NCI-H774 (cell line): ENCODE measurements around the gene ERBB2.
"Not testable (repeated sequence)": the region's sequence is repeated elsewhere in the genome, so short reads cannot be mapped to it uniquely, and the experiment has no call there.

Experiments
- DNase-seq: peaks from one replicate; lab custom pipeline; 2025; lab: John Stamatoyannopoulos, UW

The ERBB2 gene

GRCh38 chr17:39745335-39746144 is 45.7 kb downstream of the ERBB2 start:
- no peak for DNase-seq

DNA sequence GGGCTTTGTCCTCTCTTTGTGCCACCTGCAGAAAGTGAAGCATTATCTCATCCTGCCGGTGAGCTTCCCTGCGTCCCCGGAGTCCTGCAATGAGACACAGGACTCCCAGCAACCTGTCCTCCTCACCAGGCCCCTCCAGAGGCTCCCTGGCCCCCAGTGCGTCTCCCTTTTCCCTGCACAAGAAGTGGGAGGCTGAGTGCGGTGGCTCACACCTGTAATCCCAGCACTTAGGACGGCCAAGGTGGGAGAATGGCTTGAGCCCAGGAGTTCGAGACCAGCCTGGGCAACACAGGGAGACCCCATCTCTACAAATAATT is 46.2 kb downstream of the ERBB2 start:
- no peak for DNase-seq

DNA sequence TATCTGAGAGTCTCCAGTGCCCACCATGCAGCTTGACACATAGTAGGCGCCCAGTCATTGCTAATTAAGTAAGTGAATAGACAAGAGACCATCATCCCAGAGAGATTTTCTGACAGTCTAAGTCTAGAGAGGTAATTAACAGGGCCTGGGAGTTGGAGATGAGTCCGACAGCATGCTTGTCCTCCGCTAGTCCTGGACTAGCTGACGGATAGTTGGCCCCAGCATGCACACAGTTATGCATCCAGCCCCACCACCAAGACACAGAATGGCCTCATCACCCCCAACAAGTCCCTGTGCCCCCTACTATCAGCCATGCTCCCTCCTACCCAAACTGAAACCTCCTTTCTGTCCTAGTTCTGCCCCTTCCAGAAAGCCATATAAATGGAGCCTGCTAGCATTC is 47.9 kb downstream of the ERBB2 start:
- DNase-seq, result no peak

- DNase-seq, result not testable (repeated sequence)
These were observed 48.7 kb downstream of the ERBB2 start for GRCh38 chr17:39748444-39749034.

- DNase-seq, result no peak
These were observed 50.5 kb downstream of the ERBB2 start for GRCh38 chr17:39750131-39751015.

- no peak for DNase-seq
These were observed 51.2 kb downstream of the ERBB2 start for GRCh38 chr17:39751016-39751543.

DNA sequence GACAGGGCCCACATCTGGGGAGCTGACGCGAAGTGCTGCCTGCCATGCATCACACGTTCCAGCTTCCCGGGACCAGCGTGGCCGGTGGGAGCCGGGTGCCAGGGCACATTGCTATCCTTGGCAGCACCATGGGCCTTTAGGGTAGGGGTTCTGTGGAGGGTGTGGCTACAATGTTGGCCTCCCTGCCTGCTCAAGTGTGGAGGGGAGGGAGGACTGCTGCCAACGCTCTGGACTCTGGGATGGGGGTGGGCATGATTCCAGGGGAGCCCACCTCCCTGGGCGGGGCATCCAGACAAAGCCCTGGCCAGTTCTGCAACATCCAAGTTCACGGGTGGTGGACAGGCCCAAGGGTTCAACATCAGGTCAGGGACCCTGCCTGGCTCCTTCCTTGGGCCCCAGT is 51.8 kb downstream of the ERBB2 start:
- no peak for DNase-seq

DNA sequence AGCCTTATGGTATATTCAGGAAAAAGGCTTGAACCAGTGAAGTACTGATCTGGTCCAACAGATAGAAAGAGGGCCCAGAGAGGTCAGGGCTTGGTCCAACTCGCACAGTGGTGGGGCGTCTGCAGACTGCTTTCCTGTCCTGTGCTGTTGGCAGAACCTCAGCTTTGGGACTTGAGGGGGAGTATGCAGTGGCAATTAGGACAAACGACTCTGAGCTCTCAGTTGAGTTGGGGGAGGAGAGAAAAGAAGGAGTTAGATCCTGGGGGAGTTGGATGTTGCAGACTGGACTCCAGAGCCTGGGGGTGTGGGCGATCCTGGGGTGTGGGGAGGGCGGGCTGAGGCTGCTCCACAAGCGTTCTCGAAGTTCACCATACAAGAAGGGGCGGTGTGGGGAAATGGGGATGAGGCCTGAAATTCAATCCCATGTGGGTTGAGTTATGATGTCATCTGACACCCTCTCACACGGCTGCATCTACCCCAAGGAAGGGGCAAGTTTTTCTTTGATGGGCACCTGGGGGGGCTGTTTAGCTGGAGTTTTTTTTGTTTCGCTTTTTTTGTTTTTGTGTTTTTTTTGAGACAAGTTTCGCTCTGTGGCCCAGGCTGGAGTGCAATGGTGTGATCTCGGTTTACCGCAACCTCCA is 52.5 kb downstream of the ERBB2 start:
- DNase-seq, result no peak

DNA sequence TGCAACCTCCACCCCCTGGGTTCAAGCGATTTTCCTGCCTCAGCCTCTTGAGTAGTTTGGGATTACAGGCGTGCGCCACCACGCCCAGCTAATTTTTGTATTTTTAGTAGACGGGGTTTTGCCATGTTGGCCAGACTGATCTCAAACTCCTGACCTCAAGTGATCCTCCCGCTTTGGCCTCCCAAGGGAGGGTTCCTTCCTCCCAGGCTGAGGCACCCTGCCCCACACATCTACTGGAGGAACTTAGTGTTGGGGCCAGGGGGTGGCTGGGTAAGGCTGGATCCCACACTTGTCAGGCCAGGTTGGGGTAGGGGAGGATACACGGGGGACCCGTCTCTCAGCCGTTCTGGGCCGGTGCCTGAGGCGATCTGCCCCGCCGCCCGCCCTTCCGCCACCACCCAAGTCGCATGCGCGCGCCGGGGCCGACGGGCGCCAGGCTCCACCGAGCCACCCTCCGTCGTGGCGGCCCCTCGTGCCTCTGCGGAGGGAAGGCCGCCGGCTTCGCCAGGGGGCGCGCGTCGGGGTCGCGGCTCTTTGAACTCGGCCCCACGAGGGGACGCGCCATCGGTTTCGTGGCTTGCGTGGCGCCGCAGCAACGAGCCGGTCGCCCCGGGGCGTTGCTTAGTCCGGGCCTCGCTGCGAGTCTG is 53.8 kb downstream of the ERBB2 start:
- DNase-seq, result peak; percentile 55

DNA sequence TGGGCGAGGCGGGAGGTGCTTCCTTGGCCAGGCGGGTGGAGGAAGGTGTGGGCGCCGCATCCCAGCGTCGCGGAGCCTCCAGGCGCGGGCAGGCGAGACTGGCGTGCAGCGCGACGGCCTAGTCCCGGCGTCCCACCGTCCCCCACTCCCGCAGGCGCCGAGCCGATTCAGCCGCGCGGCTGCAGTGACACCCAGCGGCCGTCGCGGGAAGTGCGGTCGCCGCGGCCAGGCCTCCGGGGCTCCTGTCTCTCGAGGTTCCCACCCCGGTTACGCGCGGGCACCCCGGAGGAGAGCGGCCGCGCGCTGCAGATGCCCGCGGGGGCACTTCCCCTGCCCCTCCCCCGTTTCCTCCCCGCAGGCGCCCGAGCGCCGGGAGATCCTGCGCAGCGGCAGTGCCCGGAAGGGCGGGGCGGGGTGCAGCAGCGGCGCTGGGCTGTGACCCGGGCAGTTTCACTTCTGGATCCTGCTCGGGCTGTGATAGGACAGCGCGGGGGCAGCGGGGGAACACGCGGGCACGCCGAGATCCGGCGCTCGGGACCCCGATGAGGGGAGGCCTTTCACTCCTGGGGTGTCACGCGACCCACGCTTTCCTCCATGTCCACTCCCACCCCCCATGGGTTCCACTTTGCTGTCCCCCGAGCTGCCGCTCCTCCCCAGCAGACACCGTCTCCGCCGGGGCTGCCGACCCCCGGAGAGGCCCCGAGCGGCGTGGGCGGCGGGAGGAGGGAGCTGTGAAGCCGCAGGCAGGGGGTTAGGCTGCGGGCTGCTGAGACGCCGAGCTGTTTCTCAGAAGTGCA is 54.5 kb downstream of the ERBB2 start:
- peak; percentile 95 for DNase-seq

- no peak for DNase-seq
These were observed 55.2 kb downstream of the ERBB2 start for GRCh38 chr17:39754958-39755553.

DNA sequence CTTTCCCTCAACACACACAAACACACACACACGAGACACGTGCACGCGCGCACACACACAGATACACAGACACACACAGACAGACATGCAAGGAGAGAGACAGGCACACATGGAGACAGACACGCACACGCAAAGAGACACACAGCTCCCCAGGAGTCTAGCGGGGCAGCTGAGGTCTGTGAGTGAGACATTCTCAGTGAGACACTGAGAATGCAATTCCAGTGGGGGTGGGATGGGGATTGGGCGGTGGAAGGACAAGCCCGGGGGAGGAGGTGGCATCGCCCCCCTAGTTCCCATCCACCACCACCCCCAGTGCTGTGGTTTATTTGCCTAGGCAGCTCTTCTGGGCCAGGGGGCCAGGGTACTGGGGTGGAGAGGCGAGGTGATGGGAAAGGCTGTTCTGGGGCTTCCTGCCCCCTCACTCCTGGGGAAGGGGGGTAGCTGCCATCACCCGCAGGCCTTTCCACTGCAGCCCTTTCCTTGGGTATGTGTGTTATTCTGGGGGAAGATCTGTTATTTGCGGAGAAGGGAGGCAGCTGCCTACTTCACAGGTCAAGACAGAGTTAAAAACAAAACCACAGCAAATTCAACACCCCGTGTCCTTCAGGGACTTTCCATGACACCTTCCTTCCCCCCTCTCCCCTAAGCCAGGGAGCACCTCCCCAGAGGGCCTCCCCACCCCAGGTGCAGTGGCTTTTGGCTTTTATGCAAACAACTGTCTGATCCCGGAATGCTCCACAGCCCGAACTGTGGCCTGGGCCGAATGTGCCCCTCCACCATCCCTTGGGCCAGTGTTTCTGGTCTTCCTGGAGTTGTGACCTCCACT is 55.9 kb downstream of the ERBB2 start:
- DNase-seq, result no peak

GRCh38 chr17:39756380-39757079 is 56.7 kb downstream of the ERBB2 start:
- no peak for DNase-seq

- DNase-seq, result no peak
These were observed 57.4 kb downstream of the ERBB2 start for GRCh38 chr17:39757176-39757662.

DNA sequence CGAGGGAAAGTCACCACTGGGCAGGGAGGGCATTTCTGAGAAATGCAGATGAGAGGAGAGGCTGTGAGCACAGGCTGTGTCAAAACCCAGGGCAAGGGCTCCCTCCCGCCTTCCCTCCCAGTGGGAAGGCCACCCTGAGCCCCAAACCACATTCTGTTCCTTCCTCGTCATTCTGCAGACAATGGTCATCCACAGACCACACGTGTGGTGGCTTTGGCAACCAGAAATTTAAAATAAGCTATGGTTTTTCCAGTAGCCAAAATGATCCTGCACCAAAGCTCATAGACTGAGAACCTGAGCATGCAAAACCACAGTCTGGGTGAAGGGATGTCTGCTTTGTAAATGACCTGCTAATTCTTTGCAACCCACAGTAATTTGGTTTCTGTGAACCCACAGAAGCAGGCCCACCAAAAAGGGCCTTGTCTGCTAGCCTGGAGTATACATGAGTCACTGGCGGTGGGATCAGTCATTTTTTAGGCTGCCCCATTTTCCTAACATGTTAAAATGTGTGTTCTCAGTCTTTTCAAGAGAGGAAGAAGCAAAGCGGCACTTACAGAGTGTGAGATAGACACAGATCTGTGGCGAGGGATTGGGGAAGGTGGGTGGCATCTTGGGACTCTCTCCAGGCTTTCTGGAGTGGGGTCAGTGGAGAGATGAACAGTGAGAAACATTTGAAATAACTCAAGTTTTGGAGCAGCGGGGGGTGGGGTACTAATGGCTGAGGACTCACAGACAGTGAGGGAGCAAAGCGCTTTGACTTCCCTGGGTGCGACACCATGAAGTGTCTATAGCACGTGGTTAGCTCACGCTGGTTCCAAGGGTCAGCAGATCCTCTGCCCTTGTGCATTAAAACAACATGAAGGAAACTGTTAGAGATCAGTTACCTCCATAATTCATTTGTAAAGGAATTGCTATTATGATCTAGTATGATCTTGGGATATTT is 58.3 kb downstream of the ERBB2 start:
- DNase-seq, result no peak

DNA sequence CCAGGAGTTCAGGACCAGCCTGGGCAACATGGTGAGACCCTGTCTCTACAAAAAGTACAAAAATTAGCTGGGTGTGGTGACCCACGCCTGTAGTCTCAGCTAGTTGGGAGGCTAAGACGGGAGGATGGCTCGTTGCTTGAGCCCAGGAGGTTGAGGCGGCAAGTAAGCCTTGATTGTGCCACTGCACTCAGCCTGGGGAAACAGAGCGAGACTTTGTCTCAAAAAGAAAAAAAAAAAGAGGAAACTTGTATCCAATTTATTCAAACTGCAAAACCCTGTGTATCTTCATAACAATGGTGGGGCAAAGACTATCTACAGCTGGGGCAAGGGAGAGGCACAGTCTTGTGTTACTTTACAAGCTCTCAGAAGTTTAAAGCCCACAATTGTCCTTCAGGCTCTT is 59.3 kb downstream of the ERBB2 start:
- DNase-seq, result no peak

DNA sequence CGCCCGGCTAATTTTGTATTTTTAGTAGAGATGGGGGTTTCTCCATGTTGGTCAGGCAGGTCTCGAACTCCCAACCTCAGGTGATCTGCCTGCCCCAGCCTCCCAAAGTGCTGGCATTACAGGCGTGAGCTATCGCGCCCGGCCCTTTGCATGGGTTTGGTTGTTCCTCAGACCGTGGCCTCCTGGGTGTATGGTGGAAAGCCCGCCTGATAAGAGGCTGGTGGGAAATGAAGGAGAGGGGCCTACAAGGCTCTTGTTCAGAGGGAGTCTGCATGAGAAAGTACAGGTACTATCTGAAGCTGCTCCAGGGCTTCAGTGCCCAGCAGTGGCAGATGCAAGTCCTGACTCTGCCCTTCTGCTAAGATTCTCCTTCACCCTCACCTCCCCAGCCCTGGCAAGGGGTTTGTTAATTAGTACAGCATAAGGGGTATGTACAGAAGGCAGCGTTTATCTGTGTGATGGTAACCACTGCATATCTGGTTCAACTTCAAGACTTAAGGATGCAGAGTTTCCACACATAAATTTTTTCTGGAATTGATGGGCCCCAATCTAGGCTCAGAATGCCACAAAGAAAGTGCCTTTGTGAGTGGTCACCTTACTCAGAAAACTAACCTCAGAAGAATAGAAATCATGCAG is 62.1 kb downstream of the ERBB2 start:
- no peak for DNase-seq
